ENCODE results near the gene LRP8. TPM values are rescaled to one million over a fixed set of nuclear protein-coding genes. Genes with fewer than 3 reads are reported as not detected.

LRP8 gene
- polyA plus RNA-seq, 1 donor (not counting 4 experiments of a cell fraction or from before 2014, with no cell fraction given) = 31.0 TPM

- H3K4me1 ChIP-seq (ENCODE audit: control insufficient read depth, extremely low read depth, insufficient read depth, low read length) = peaks cover 12% of the 10 kb centered on the region
- no peak overlapping the region for H3K4me3 ChIP-seq (ENCODE audit: control insufficient read depth in 2 of 3, extremely low read depth in 1 of 3, insufficient read depth in 2 of 3, low read depth in 1 of 3, low read length in 3 of 3)
- dilution Hi-C loops (cut with MboI; ENCODE audit: extremely low pct_ligation_motif_present, low sequenced_read_pairs) = no loop called here
- H2AFZ ChIP-seq (ENCODE audit: control insufficient read depth, low read length) = no peak overlapping the region
- no peaks in the 10 kb centered on the region for H4K20me1 ChIP-seq (ENCODE audit: control insufficient read depth, extremely low read depth, insufficient read depth, low read length)
- DNase-seq (ENCODE audit: low read depth, low spot score) (no peak), FAIRE-seq (no peak)
- no peaks in the 10 kb centered on the region for H3K27me3 ChIP-seq (ENCODE audit: control insufficient read depth, extremely low read depth, insufficient read depth, low read length)
- H3K9ac ChIP-seq (ENCODE audit: control insufficient read depth, extremely low read depth, insufficient read depth, low read length) = no peak overlapping the region
- no peak overlapping the region for H3K4me2 ChIP-seq (ENCODE audit: control insufficient read depth, extremely low read depth, insufficient read depth, low read depth, low read length)
- no peak for TF ChIP-seq CTCF (optimal IDR thresholded peaks at IDR 0.05 in 1 of 3, IDR thresholded peaks at IDR 0.05 in 1 of 3, conservative IDR thresholded peaks at IDR 0.05 in 1 of 3; ENCODE audit: extremely low read depth in 1 of 3, insufficient read depth in 2 of 3, low read length in 3 of 3)
- H3K9me3 ChIP-seq (ENCODE audit: control insufficient read depth, low read depth, low read length) = no peaks in the 10 kb centered on the region
- H3K79me2 ChIP-seq (ENCODE audit: control insufficient read depth, insufficient read depth, low read length) = peaks cover 10% of the 10 kb centered on the region
- H3K9me1 ChIP-seq (ENCODE audit: control insufficient read depth, extremely low read depth, insufficient read depth, low read length) = no peaks in the 10 kb centered on the region
- H3K36me3 ChIP-seq (ENCODE audit: control insufficient read depth in 2 of 2, extremely low read depth in 1 of 2, insufficient read depth in 2 of 2, low read length in 2 of 2) = peaks cover 5 to 9% of the 10 kb centered on the region in 2 experiments
- H3K27ac ChIP-seq (ENCODE audit: control insufficient read depth, insufficient read depth, low read length) = no peak overlapping the region
These were observed 109.7 kb downstream of the LRP8 start for GRCh38 chr1:53218201-53218600.

DNA sequence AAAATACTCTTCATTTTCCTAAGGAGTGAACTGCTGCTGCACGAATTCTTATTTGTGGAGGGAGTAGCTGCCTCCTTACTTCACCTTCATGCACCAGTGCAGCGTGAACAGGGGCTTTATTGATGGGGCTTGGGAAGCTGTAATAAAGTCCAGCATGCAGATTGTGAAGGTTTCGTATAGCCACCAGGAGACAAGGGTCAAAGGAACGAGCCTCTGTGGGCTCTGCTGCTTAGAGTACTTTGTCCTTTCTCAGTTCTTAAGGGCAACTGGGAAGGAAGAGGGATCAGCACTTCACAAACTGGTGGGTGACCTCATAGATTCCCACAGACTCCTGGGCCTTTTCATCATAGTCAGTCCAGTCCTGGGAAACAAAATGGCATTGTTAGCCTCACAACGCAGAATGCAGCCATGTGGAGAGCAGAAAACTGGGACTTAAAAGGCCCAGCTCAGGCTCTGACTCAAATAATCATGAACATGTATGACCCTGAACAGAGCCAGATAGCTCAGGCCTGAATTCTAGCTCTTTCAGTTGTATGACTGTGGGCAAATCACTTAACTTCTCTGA, 113.4 kb downstream of the LRP8 start:
- no peaks in the 10 kb centered on the region for H3K9me3 ChIP-seq (ENCODE audit: control insufficient read depth, low read depth, low read length)
- no peak overlapping the region for H3K27ac ChIP-seq (ENCODE audit: control insufficient read depth, insufficient read depth, low read length)
- H3K9ac ChIP-seq (ENCODE audit: control insufficient read depth, extremely low read depth, insufficient read depth, low read length) = no peak overlapping the region
- no peak for FAIRE-seq
- H3K79me2 ChIP-seq (ENCODE audit: control insufficient read depth, insufficient read depth, low read length) = peaks cover 6% of the 10 kb centered on the region
- no peak overlapping the region for H2AFZ ChIP-seq (ENCODE audit: control insufficient read depth, low read length)
- peaks cover 1% of the 10 kb centered on the region for H3K4me1 ChIP-seq (ENCODE audit: control insufficient read depth, extremely low read depth, insufficient read depth, low read length)
- H3K4me2 ChIP-seq (ENCODE audit: control insufficient read depth, extremely low read depth, insufficient read depth, low read depth, low read length) = no peak overlapping the region
- TF ChIP-seq EZH2 (IDR thresholded peaks at IDR 0.05; ENCODE audit: low read length) = no peak
- no peaks in the 10 kb centered on the region for H3K9me1 ChIP-seq (ENCODE audit: control insufficient read depth, extremely low read depth, insufficient read depth, low read length)
- dilution Hi-C loops (cut with MboI; ENCODE audit: extremely low pct_ligation_motif_present, low sequenced_read_pairs) = no loop called here
- H3K27me3 ChIP-seq (ENCODE audit: control insufficient read depth, extremely low read depth, insufficient read depth, low read length) = no peaks in the 10 kb centered on the region
- H4K20me1 ChIP-seq (ENCODE audit: control insufficient read depth, extremely low read depth, insufficient read depth, low read length) = no peaks in the 10 kb centered on the region
- H3K36me3 ChIP-seq (ENCODE audit: control insufficient read depth in 2 of 2, extremely low read depth in 1 of 2, insufficient read depth in 2 of 2, low read length in 2 of 2) = peaks cover 17 to 24% of the 10 kb centered on the region in 2 experiments
- no peak for DNase-seq (ENCODE audit: low read depth, low spot score)
- H3K4me3 ChIP-seq (ENCODE audit: control insufficient read depth in 2 of 3, extremely low read depth in 1 of 3, insufficient read depth in 2 of 3, low read depth in 1 of 3, low read length in 3 of 3) = no peak overlapping the region

DNA sequence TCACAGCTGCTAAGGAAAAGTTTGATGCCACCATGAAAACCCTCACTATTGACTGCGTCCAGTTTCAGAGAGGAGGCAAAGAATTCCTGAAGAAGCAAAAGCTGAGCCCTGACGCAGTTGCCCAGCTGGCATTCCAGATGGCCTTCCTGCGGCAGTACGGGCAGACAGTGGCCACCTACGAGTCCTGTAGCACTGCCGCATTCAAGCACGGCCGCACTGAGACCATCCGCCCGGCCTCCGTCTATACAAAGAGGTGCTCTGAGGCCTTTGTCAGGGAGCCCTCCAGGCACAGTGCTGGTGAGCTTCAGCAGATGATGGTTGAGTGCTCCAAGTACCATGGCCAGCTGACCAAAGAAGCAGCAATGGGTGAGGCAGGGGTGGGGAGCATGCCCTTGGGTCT, 116.9 kb downstream of the LRP8 start:
- H3K27ac ChIP-seq (ENCODE audit: control insufficient read depth, insufficient read depth, low read length) = no peak overlapping the region
- H4K20me1 ChIP-seq (ENCODE audit: control insufficient read depth, extremely low read depth, insufficient read depth, low read length) = no peaks in the 10 kb centered on the region
- no peak overlapping the region for H3K4me2 ChIP-seq (ENCODE audit: control insufficient read depth, extremely low read depth, insufficient read depth, low read depth, low read length)
- no peak for FAIRE-seq
- DNase-seq (ENCODE audit: low read depth, low spot score) = no peak
- H3K27me3 ChIP-seq (ENCODE audit: control insufficient read depth, extremely low read depth, insufficient read depth, low read length) = no peaks in the 10 kb centered on the region
- dilution Hi-C loops (cut with MboI; ENCODE audit: extremely low pct_ligation_motif_present, low sequenced_read_pairs) = no loop called here
- no peak overlapping the region for H3K9ac ChIP-seq (ENCODE audit: control insufficient read depth, extremely low read depth, insufficient read depth, low read length)
- no peaks in the 10 kb centered on the region for H3K9me1 ChIP-seq (ENCODE audit: control insufficient read depth, extremely low read depth, insufficient read depth, low read length)
- H3K4me1 ChIP-seq (ENCODE audit: control insufficient read depth, extremely low read depth, insufficient read depth, low read length) = no peaks in the 10 kb centered on the region
- TF ChIP-seq CTCF (optimal IDR thresholded peaks at IDR 0.05 in 1 of 3, IDR thresholded peaks at IDR 0.05 in 1 of 3, conservative IDR thresholded peaks at IDR 0.05 in 1 of 3; ENCODE audit: extremely low read depth in 1 of 3, insufficient read depth in 2 of 3, low read length in 3 of 3) (no peak), EZH2 (IDR thresholded peaks at IDR 0.05; ENCODE audit: low read length) (no peak)
- H2AFZ ChIP-seq (ENCODE audit: control insufficient read depth, low read length) = no peak overlapping the region
- H3K4me3 ChIP-seq (ENCODE audit: control insufficient read depth in 2 of 3, extremely low read depth in 1 of 3, insufficient read depth in 2 of 3, low read depth in 1 of 3, low read length in 3 of 3) = no peak overlapping the region
- no peaks in the 10 kb centered on the region for H3K79me2 ChIP-seq (ENCODE audit: control insufficient read depth, insufficient read depth, low read length)
- H3K9me3 ChIP-seq (ENCODE audit: control insufficient read depth, low read depth, low read length) = no peaks in the 10 kb centered on the region
- H3K36me3 ChIP-seq (ENCODE audit: control insufficient read depth in 2 of 2, extremely low read depth in 1 of 2, insufficient read depth in 2 of 2, low read length in 2 of 2) = peaks cover 20 to 24% of the 10 kb centered on the region in 2 experiments
